Caco-2 (cell line): ENCODE data around the gene KRT83. TPM values are rescaled to one million over a fixed set of nuclear protein-coding genes. Genes with fewer than 3 reads are reported as not detected.
A peak's percentile ranks its signal among the peaks of the same experiment; 100 is the strongest.

ENCODE experiments used
- BruUV-seq: library from RNA; stranded (reverse); fragments of 400-500 nt; replicated peaks from 2 replicates; lab custom pipeline; 2021; lab: Mats Ljungman, UMichigan
- CTCF ChIA-PET: fragments of 300-600 bp; sonication (Branson Sonifier 250); formaldehyde crosslinking; loops from one replicate; lab custom pipeline; 2022; ENCODE audit warnings: antibody characterized with exemption; lab: Charles Lee
- POLR2A ChIA-PET: fragments of 300-600 bp; sonication (Branson Sonifier 250); formaldehyde crosslinking; loops from one replicate; lab custom pipeline; 2022; ENCODE audit warnings: antibody characterized with exemption; lab: Charles Lee
- DNase-seq, 2 experiments: peaks; one replicate each; pipeline versions ENCODE4 v3.0.0 to v3.0.0-alpha.2; 2020 to 2022
- H3K27me3 ChIP-seq: replicated peaks from 2 replicates; pipeline ENCODE4 v1.6.0; 2011; ENCODE audit warnings: low read length; ENCODE audit not compliant: control insufficient read depth, insufficient read depth
- H3K36me3 ChIP-seq: 2 replicates; pipeline ENCODE4 v1.5.1; 2011; ENCODE audit warnings: low read length; ENCODE audit not compliant: control insufficient read depth, insufficient read depth
- H3K4me1 ChIP-seq: fragments of 250-450 bp; sonication (Bioruptor Pico); 2 replicates; pipeline ENCODE4 v1.5.1; 2020; ENCODE audit warnings: mild to moderate bottlenecking
- H3K4me3 ChIP-seq: 2 replicates; pipeline ENCODE4 v1.5.1; 2011; ENCODE audit warnings: low read depth, mild to moderate bottlenecking, control low read depth, low read length
- H3K9me3 ChIP-seq: fragments of 250-450 bp; sonication (Bioruptor Pico); 2 replicates; pipeline ENCODE4 v1.5.1; 2020; ENCODE audit warnings: mild to moderate bottlenecking, moderate library complexity
- H3K27ac Mint-ChIP-seq: one replicate; pipeline ENCODE4 v1.8.0; 2022; ENCODE audit warnings: mixed read lengths; ENCODE audit not compliant: unreplicated experiment
- H3K27me3 Mint-ChIP-seq: one replicate; pipeline ENCODE4 v1.8.0; 2022; ENCODE audit warnings: mixed read lengths; ENCODE audit not compliant: insufficient read depth, unreplicated experiment
- H3K36me3 Mint-ChIP-seq: one replicate; pipeline ENCODE4 v1.8.0; 2022; ENCODE audit warnings: mild to moderate bottlenecking, mixed read lengths; ENCODE audit not compliant: insufficient read depth, unreplicated experiment
- H3K4me1 Mint-ChIP-seq: one replicate; pipeline ENCODE4 v1.8.0; 2022; ENCODE audit warnings: low read depth, mixed read lengths; ENCODE audit not compliant: unreplicated experiment
- H3K4me3 Mint-ChIP-seq: one replicate; pipeline ENCODE4 v1.8.0; 2022; ENCODE audit warnings: mild to moderate bottlenecking, moderate library complexity, mixed read lengths; ENCODE audit not compliant: unreplicated experiment
- H3K9me3 Mint-ChIP-seq: one replicate; pipeline ENCODE4 v1.8.0; 2022; ENCODE audit warnings: mixed read lengths; ENCODE audit not compliant: unreplicated experiment
- CTCF ChIP-seq, 2 experiments: fragments of 200-600 bp in 1 of 2; IDR thresholded peaks; 1 replicate in 1 of 2; 2 replicates in 1 of 2; pipeline versions ENCODE4 v1.5.1 to v1.8.0; 2011 to 2022; ENCODE audit warnings: antibody characterized with exemption in 1 of 2, control low read depth in 1 of 2, inconsistent platforms in 1 of 2, low read depth in 1 of 2, low read length in 1 of 2, mild to moderate bottlenecking in 1 of 2, moderate library complexity in 1 of 2; ENCODE audit not compliant: insufficient read depth in 1 of 2, severe bottlenecking in 1 of 2, unreplicated experiment in 1 of 2
- intact Hi-C: fragments of 100-400 bp; cut with micrococcal nuclease; formaldehyde crosslinking; loops from one replicate; pipeline ENCODE4 v1.10.0; 2022; ENCODE audit not compliant: unreplicated experiment
- total RNA-seq: library from RNA; stranded (reverse); gene quantifications from 2 replicates; pipeline ENCODE4 v1.2.3, GENCODE V29; 2022

KRT83 gene
- total RNA-seq, 1 experiment from 2014 or later: not detected

- no TSS peak for BruUV-seq
- Mint-ChIP-seq H3K36me3 (no peaks in the 10 kb centered on the region), H3K27ac (no peak overlapping the region), H3K9me3 (no peaks in the 10 kb centered on the region), H3K4me1 (no peaks in the 10 kb centered on the region), H3K27me3 (peaks cover 4% of the 10 kb centered on the region), H3K4me3 (no peak overlapping the region)
- H3K27me3 ChIP-seq: no peaks in the 10 kb centered on the region
- no peaks in the 10 kb centered on the region for H3K36me3 ChIP-seq
- H3K4me3 ChIP-seq: no peak overlapping the region
- intact Hi-C loops: no loop called here
- peak in 1 of 2 experiments; percentile 13 for DNase-seq
- ChIA-PET POLR2A (no interaction called here), CTCF (interaction anchor here (1.6 kb wide), 1 partner anchor 205 kb away, joined by 4 read pairs; no protein-coding TSS in a partner anchor)
- TF ChIP-seq CTCF (IDR thresholded peaks at IDR 0.05; ENCODE audit: insufficient read depth in 1 of 2, low read depth in 1 of 2, low read length in 1 of 2, severe bottlenecking in 1 of 2, unreplicated experiment in 1 of 2): peak; percentile 7 to 11
- no peaks in the 10 kb centered on the region for H3K9me3 ChIP-seq
- no peaks in the 10 kb centered on the region for H3K4me1 ChIP-seq
These were observed 41.0 kb upstream of the KRT83 start for GRCh38 chr12:52362118-52362726.

GRCh38 chr12:52361553-52361952 lies 40.4 kb upstream of the KRT83 start:
- no peaks in the 10 kb centered on the region for H3K4me1 ChIP-seq
- H3K27me3 ChIP-seq: no peaks in the 10 kb centered on the region
- intact Hi-C loops: no loop called here
- H3K36me3 ChIP-seq: no peaks in the 10 kb centered on the region
- CTCF ChIA-PET: interaction anchor here (1.1 to 1.6 kb wide), 2 partner anchors 11 to 205 kb away, joined by 3 to 4 read pairs; no protein-coding TSS in a partner anchor
- POLR2A ChIA-PET: no interaction called here
- TF ChIP-seq CTCF (IDR thresholded peaks at IDR 0.05; ENCODE audit: insufficient read depth in 1 of 2, low read depth in 1 of 2, low read length in 1 of 2, severe bottlenecking in 1 of 2, unreplicated experiment in 1 of 2): no peak
- Mint-ChIP-seq H3K27me3 (peaks cover 4% of the 10 kb centered on the region), H3K4me3 (no peak overlapping the region), H3K9me3 (no peaks in the 10 kb centered on the region), H3K36me3 (no peaks in the 10 kb centered on the region), H3K4me1 (no peaks in the 10 kb centered on the region), H3K27ac (no peak overlapping the region)
- no peaks in the 10 kb centered on the region for H3K9me3 ChIP-seq
- no peak overlapping the region for H3K4me3 ChIP-seq
- BruUV-seq: no TSS peak
- DNase-seq: peak in 1 of 2 experiments; percentile 2

- BruUV-seq: no TSS peak
- Histone ChIP-seq H3K4me3 (no peak overlapping the region), H3K36me3 (no peaks in the 10 kb centered on the region), H3K27me3 (no peaks in the 10 kb centered on the region), H3K9me3 (no peaks in the 10 kb centered on the region), H3K4me1 (no peaks in the 10 kb centered on the region)
- no peaks in the 10 kb centered on the region for H3K36me3 Mint-ChIP-seq
- no peak for TF ChIP-seq CTCF (IDR thresholded peaks at IDR 0.05; ENCODE audit: insufficient read depth in 1 of 2, low read depth in 1 of 2, low read length in 1 of 2, severe bottlenecking in 1 of 2, unreplicated experiment in 1 of 2)
- H3K27me3 Mint-ChIP-seq: peaks cover 4% of the 10 kb centered on the region
- intact Hi-C loops: no loop called here
- H3K4me3 Mint-ChIP-seq: no peak overlapping the region
- peak in 1 of 2 experiments; percentile 3 for DNase-seq
- no peaks in the 10 kb centered on the region for H3K4me1 Mint-ChIP-seq
- ChIA-PET POLR2A (no interaction called here), CTCF (interaction anchor here (1.1 to 1.6 kb wide), 2 partner anchors 12 to 204 kb away, joined by 3 to 4 read pairs; no protein-coding TSS in a partner anchor)
- H3K9me3 Mint-ChIP-seq: no peaks in the 10 kb centered on the region
- no peak overlapping the region for H3K27ac Mint-ChIP-seq
These were observed 39.6 kb upstream of the KRT83 start for GRCh38 chr12:52360663-52361271.
